Adrenal gland (tissue), 5 donors: ENCODE data around the gene SHH.

ENCODE experiments used
- POLR2A ChIP-seq, 2 donors: fragments of 450-650 bp; IDR thresholded peaks; one replicate each; pipeline ENCODE4 v1.6.1; 2017; ENCODE audit warnings: antibody characterized with exemption in 2 of 2, mild to moderate bottlenecking in 2 of 2, moderate library complexity in 1 of 2
- TF ChIP-seq, protein P1 (sequence below), 6 experiments: fragments of 450-650 bp in 4 of 6; fragments of 200-600 bp in 2 of 6; sonication (generic) in 1 of 6; IDR thresholded peaks; 1 replicate in 5 of 6; 2 replicates in 1 of 6; pipeline versions ENCODE4 v1.5.1 to v1.8.0; 2016 to 2021; ENCODE audit warnings: antibody characterized with exemption in 6 of 6, mild to moderate bottlenecking in 2 of 6, moderate library complexity in 1 of 6
- donor health status: DM: no; HTN: no; CAD: no.

DNA sequence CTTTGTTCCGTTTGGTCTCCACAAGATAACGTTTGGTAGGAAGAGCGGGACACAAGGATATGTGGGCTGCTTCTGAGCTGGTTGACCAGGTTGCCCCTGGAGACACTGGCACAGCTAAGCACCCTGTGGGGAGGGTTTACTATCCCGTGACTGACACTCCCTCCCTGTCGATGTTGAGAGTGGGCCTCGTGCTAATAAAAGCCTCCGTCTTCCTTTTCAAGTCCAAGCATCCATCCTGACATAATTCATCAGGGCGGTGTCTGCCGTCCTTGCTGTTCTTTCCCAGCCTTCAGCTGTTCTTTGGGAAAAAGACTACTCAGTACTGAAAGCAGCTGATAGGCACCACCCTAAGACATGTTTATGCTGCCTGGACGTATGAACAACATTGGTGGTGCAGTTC is 49.6 kb downstream of the SHH start:
- TF ChIP-seq POLR2A (IDR thresholded peaks at IDR 0.05) = no peak
- TF ChIP-seq, protein P1, sequence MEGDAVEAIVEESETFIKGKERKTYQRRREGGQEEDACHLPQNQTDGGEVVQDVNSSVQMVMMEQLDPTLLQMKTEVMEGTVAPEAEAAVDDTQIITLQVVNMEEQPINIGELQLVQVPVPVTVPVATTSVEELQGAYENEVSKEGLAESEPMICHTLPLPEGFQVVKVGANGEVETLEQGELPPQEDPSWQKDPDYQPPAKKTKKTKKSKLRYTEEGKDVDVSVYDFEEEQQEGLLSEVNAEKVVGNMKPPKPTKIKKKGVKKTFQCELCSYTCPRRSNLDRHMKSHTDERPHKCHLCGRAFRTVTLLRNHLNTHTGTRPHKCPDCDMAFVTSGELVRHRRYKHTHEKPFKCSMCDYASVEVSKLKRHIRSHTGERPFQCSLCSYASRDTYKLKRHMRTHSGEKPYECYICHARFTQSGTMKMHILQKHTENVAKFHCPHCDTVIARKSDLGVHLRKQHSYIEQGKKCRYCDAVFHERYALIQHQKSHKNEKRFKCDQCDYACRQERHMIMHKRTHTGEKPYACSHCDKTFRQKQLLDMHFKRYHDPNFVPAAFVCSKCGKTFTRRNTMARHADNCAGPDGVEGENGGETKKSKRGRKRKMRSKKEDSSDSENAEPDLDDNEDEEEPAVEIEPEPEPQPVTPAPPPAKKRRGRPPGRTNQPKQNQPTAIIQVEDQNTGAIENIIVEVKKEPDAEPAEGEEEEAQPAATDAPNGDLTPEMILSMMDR (IDR thresholded peaks at IDR 0.05) = no peak
